Activated CD8-positive, alpha-beta memory T cell treated with anti-CD3 and anti-CD28 coated beads, Interleukin-2, amount 50 U/mL, for 48 hours (primary cell): ENCODE data around the gene BICD1.
"Not testable (repeated sequence)": the region's sequence is repeated elsewhere in the genome, so short reads cannot be mapped to it uniquely, and the experiment has no call there.

Source experiments
- DNase-seq: peaks from one replicate; pipeline ENCODE4 v3.0.0-alpha.2; 2020

Gene BICD1

GRCh38 chr12:32146074-32146873 lies 39.6 kb downstream of the BICD1 start:
- DNase-seq = no peak

DNA sequence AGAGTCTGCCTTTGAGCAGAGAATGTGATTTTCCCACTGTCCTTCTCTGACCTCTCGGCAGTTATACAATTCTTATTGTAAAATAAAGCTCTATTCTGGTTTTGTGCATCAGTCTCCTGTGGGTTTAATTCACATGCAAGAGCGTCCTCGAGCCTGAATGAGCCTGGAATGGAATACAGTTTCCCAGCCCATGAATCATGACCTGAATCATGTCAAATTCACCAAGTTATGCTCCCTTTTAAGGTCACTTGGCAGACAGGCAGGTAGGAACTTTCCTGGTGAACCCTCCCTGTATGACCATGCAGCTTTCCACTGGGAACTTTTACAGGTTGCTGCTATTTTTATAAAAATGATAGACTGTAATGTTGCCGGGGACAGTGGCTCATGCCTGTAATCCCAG lies 41.7 kb downstream of the BICD1 start:
- DNase-seq = no peak

DNA sequence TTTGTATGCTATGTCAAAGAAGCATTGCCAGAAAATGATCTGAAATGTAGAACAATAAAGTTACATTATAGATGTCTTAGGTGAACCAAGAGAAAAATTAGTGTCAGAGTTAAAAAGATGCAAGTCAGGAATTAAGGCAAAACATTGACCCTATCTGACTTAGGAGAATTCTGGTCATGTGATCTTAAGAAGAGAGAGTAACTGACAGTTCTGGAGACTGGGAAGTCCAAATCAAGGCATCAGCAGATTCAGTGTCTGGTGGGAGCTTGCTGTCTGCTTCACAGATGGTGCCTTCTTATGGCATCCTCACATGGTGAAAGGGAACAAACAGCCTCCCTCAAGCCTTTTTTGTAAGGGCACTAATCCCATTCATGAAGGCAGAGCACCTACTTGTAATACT lies 42.8 kb downstream of the BICD1 start:
- no peak for DNase-seq

- no peak for DNase-seq
Measured at GRCh38 chr12:32151086-32151485, 44.4 kb downstream of the BICD1 start.

- DNase-seq = no peak
Measured at GRCh38 chr12:32151552-32151951, 44.9 kb downstream of the BICD1 start.

- no peak for DNase-seq
Measured at GRCh38 chr12:32155041-32155440, 48.4 kb downstream of the BICD1 start.

- DNase-seq = no peak
Measured at GRCh38 chr12:32155961-32156529, 49.4 kb downstream of the BICD1 start.

DNA sequence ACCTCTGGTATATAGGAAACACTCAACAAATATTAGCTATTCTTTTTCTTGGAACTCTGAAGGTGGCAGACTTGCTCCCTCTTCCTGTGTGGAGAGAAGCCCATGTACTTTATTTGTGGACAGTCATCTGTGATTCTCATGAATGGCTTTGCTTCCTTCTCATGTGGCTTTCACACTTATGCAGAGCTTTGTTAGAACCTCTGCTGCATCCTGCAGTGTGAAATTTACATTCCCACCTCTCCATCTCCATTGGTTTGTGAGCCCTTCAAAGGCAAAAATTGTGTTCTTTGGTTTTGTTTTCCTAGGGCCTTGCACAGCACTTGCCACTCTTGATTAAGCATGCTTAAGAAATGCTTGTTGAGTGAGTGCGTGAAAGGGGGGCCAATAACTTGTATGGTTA lies 51.9 kb downstream of the BICD1 start:
- DNase-seq = no peak

GRCh38 chr12:32159381-32159780 lies 52.7 kb downstream of the BICD1 start:
- no peak for DNase-seq

- no peak for DNase-seq
Measured at GRCh38 chr12:32159925-32160324, 53.3 kb downstream of the BICD1 start.

DNA sequence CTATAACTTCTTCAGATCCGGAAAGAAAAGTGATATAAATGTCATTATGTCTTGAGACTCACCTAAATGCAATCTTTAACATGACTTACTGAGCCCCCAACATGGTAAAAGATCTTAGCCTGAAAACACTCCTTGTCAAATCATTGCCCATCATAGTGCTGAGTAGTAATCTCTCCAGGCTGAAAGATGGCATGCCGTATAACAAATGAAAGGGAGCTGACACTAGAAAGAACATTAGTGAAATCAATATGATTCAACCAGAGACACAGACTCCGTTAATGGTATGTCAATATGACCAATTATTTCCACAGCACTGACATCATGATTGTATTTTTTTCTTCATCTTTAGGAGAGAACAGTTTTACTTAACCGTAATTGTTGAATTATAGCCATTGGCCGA lies 54.4 kb downstream of the BICD1 start:
- no peak for DNase-seq

- DNase-seq = no peak
Measured at GRCh38 chr12:32163596-32163995, 56.9 kb downstream of the BICD1 start.

DNA sequence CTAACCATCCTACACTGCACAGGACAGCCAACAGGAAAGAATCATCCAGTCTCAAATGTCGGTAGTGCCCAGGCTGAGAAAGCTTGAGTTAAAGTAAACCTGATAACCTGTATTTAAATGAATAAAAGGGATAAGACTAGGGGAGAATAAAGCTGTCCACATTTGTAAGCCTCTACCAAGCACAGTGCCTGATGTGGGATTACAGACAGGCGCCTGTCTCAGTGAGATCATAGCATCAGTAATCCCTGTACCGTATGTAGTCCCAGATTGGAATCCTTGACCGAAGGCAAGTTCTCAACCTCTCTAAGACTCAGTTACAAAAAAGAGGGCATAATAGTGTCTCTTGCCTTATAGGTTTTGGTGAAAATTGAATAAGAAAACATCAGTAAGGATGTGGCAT lies 59.9 kb downstream of the BICD1 start:
- DNase-seq = no peak

- DNase-seq = no peak
Measured at GRCh38 chr12:32170437-32170998, 63.9 kb downstream of the BICD1 start.

DNA sequence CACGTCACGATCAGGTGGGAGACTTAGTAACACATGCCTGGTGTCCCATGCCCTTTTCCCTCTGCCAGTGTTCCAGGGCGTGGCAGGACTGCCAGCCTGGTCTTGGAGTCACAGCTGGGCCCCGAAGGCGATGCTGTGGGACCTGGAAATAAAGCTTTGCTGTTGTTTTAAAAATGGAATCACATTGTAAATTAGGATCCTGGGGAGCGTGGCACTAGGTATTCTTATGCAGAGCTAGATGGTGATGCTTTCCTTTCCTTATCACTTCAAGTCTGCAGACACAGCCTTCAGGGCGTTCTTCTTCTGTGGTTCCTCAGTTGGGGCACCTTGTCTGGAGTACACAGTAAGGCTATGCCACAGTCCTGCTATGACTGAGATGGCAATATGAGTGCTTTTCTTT lies 64.6 kb downstream of the BICD1 start:
- no peak for DNase-seq

GRCh38 chr12:32176606-32177005 lies 70.0 kb downstream of the BICD1 start:
- DNase-seq = no peak

- no peak for DNase-seq
Measured at GRCh38 chr12:32178341-32179010, 71.8 kb downstream of the BICD1 start.

GRCh38 chr12:32179011-32179395 lies 72.4 kb downstream of the BICD1 start:
- no peak for DNase-seq

- DNase-seq = no peak
Measured at GRCh38 chr12:32181498-32182175, 75.0 kb downstream of the BICD1 start.

DNA sequence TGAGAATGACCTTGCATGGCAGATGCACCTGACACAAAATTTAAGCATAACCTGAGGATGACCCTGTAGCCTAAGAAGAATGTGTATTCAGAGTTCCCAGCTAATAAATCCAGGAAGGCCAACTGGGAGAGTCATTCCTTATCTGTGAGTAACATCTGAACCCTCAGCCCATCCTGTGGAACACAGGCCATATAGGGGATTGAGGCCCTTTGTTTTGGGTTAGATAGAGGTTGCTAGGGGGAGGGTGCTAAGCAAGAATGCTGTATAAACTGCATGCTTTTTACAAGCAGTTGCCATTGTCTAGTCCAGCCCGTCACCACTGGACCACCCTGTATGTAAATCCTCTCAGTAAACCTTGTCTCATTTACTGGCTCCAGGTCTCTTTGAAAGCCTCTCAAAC lies 77.0 kb downstream of the BICD1 start:
- DNase-seq = no peak

GRCh38 chr12:32187127-32187526 lies 80.5 kb downstream of the BICD1 start:
- DNase-seq = not testable (repeated sequence)

DNA sequence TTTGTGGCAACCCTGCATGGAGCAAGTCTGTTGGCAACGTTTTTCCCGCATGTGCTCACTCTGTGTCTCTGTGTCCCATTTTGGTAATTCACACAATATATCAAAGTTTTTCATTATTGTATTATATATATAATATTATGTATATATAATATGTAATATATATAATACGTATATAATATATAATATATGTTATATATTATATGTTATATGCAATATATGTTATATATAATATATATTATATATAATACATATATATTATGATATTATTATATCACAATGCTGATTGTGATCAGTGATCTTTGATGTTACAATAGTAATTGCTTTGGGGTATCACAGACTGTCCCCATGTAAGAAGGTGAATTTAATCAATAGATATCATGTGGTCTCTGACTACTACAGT lies 84.8 kb downstream of the BICD1 start:
- DNase-seq = no peak
